ENCODE results near the gene LPAR6. TPM values are rescaled to one million over a fixed set of nuclear protein-coding genes. Genes with fewer than 3 reads are reported as not detected.

LPAR6 gene
- total RNA-seq, 3 donors from 2014 or later, result 10.7 to 15.0 (median 12.3) TPM

DNA sequence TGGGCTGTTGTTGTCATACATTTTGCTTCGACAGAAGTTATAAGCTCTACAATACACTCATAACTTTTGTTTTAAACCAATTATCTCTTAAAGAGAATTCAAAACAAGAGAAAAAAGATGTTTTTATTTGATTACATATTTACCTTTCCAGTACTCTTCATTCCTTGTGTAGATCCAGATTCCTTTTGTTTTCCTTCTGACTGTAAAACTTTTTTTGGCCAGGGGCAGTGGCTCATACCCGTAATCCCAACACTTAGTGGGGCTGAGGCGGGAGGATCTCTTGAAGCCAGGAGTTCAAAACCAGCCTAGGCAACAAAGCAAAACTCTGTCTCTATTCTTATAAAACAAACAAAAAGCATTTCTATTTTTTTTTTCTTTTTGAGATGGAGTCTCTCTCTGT is 21.7 kb downstream of the LPAR6 start:
- ATAC-seq, result no peak

DNA sequence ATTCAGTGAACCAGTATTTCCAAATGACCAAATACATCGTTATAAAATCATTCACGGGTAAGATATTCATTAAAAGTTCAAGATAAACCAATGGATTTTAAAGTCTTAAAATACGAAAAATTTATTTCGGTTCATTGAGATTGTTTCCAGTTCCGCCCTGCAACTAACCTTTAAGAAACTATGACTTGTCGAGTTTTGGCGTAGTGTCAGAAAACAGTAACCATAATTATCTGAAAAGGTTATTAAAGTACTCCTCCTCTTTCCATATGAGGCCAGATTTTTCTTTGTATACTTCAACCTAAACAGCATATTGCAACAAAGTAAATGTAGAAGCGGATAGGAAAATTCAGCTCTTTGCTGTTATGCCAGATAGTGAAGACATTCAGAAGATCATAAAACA is 26.1 kb downstream of the LPAR6 start:
- Histone ChIP-seq H3K4me1 (ENCODE audit: low read depth) (no peaks in the 10 kb centered on the region), H3K4me3 (no peak overlapping the region), H3K9me3 (peaks cover 2% of the 10 kb centered on the region), H3K36me3 (ENCODE audit: low read depth) (no peaks in the 10 kb centered on the region)
- TF ChIP-seq, protein P1, sequence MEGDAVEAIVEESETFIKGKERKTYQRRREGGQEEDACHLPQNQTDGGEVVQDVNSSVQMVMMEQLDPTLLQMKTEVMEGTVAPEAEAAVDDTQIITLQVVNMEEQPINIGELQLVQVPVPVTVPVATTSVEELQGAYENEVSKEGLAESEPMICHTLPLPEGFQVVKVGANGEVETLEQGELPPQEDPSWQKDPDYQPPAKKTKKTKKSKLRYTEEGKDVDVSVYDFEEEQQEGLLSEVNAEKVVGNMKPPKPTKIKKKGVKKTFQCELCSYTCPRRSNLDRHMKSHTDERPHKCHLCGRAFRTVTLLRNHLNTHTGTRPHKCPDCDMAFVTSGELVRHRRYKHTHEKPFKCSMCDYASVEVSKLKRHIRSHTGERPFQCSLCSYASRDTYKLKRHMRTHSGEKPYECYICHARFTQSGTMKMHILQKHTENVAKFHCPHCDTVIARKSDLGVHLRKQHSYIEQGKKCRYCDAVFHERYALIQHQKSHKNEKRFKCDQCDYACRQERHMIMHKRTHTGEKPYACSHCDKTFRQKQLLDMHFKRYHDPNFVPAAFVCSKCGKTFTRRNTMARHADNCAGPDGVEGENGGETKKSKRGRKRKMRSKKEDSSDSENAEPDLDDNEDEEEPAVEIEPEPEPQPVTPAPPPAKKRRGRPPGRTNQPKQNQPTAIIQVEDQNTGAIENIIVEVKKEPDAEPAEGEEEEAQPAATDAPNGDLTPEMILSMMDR (IDR thresholded peaks at IDR 0.05), result no peak
- DNase-seq (no peak), ATAC-seq (no peak)
- intact Hi-C loops (cut with DNase I, micrococcal nuclease), result no loop called here

More for the DNA sequence above, 21.7 kb downstream of the LPAR6 start:
- no peaks in the 10 kb centered on the region for H3K4me1 ChIP-seq (ENCODE audit: low read depth)
- H3K4me3 ChIP-seq, result no peak overlapping the region
- DNase-seq, result no peak
- H3K9me3 ChIP-seq, result peaks cover 11% of the 10 kb centered on the region
- TF ChIP-seq, protein P1 (IDR thresholded peaks at IDR 0.05), result no peak
- intact Hi-C loops (cut with DNase I, micrococcal nuclease), result no loop called here
- no peaks in the 10 kb centered on the region for H3K36me3 ChIP-seq (ENCODE audit: low read depth)

DNA sequence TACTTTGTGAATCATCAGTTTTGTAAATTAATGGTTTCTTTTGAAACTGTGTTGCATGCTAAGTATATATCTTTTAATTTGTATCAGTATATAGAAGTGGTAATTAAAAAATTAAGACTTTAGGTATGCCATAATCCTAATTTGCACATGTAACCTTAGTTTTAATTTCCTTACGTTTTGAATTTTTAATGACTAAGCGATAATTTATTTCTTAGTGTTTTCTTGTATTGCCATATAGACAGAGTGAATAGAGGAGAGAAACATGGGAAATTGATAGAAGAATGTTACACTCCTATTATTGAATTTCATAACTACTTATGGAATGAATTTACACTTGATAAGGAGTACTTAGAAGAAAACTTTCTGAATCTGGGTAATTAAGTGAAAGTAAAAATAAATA is 29.5 kb downstream of the LPAR6 start:
- Histone ChIP-seq H3K9me3 (no peaks in the 10 kb centered on the region), H3K36me3 (ENCODE audit: low read depth) (no peaks in the 10 kb centered on the region), H3K4me3 (no peak overlapping the region), H3K4me1 (ENCODE audit: low read depth) (no peaks in the 10 kb centered on the region)
- no peak for DNase-seq
- intact Hi-C loops (cut with DNase I, micrococcal nuclease), result no loop called here
- TF ChIP-seq, protein P1 (IDR thresholded peaks at IDR 0.05), result no peak
- ATAC-seq, result no peak

DNA sequence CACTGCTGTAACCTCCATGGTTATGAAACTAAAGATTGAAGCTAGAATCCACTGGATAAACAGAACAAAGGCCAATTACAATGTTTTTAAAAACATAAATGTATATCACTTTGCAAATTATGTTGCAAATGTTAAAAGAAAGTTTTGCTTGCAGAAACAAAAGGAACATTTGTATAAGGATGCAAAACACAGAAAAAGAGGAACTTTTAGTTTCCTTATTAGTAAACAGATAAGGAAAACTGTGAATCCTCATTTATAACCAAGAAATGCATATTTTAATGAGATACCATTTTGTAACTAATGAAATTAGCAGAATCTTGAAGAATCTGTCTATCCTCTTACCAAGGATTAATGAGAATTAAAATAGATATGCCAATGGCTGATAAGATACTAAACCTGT is 32.3 kb downstream of the LPAR6 start:
- no peaks in the 10 kb centered on the region for H3K9me3 ChIP-seq
- H3K36me3 ChIP-seq (ENCODE audit: low read depth), result no peaks in the 10 kb centered on the region
- TF ChIP-seq, protein P1 (IDR thresholded peaks at IDR 0.05), result no peak
- H3K4me3 ChIP-seq, result no peak overlapping the region
- H3K4me1 ChIP-seq (ENCODE audit: low read depth), result no peaks in the 10 kb centered on the region
- DNase-seq, result no peak
- intact Hi-C loops (cut with DNase I, micrococcal nuclease), result no loop called here
- ATAC-seq, result no peak

DNA sequence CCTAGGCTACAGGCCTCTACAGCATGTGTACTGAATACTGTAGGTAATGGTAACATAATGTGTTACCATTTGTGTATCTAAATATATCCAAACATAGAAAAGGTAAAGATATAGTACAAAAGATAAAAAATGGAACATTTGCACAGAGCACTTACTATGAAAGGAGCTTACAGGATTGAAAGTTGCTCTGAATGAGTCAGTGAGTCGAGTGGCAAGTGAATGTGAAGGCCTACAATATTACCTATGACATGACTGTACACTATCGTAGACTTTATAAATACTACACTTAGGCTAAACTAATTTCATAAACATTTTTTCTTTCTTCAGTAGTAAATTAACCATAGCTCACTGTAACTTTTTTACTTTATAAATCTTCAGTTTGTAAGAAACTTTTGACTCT is 35.1 kb downstream of the LPAR6 start:
- intact Hi-C loops (cut with DNase I, micrococcal nuclease), result no loop called here
- no peaks in the 10 kb centered on the region for H3K4me1 ChIP-seq (ENCODE audit: low read depth)
- H3K4me3 ChIP-seq, result no peak overlapping the region
- TF ChIP-seq, protein P1 (IDR thresholded peaks at IDR 0.05), result no peak
- no peaks in the 10 kb centered on the region for H3K9me3 ChIP-seq
- no peak for DNase-seq
- ATAC-seq, result no peak
- H3K36me3 ChIP-seq (ENCODE audit: low read depth), result no peaks in the 10 kb centered on the region

DNA sequence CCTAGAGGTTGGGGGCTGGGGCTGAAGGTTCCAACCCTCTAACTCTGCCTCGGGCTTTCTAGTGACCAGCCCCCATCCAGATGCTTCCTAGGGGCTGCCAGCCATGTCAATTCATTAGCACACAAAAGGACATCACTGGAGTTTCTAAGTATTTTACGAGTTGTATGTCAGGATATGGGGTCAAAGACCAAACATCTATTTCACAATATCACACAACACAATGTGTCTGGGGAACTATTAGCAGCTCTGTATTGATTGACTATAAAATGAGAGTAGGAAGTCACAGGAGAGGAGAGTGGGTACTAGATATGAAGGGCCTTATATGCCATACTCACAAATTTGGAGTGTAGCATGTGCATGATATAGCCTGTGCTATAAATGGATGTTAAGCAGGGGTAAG is 42.1 kb downstream of the LPAR6 start:
- TF ChIP-seq, protein P1 (IDR thresholded peaks at IDR 0.05), result no peak
- ATAC-seq, result no peak
- H3K4me3 ChIP-seq, result no peak overlapping the region
- intact Hi-C loops (cut with DNase I, micrococcal nuclease), result no loop called here
- H3K36me3 ChIP-seq (ENCODE audit: low read depth), result no peaks in the 10 kb centered on the region
- no peaks in the 10 kb centered on the region for H3K9me3 ChIP-seq
- DNase-seq, result no peak
- H3K4me1 ChIP-seq (ENCODE audit: low read depth), result no peaks in the 10 kb centered on the region
